GM12874 (cell line): ENCODE data around the gene NDUFA12.

Source experiments
- CTCF ChIP-seq: IDR thresholded peaks from 2 replicates; pipeline ENCODE4 v1.5.1; 2011; ENCODE audit warnings: low read depth, mild to moderate bottlenecking, control low read depth, low read length, moderate library complexity; ENCODE audit not compliant: insufficient read depth

The NDUFA12 gene

GRCh38 chr12:95014554-95014953, 11.1 kb upstream of the NDUFA12 start:
- TF ChIP-seq CTCF = no peak

- no peak for TF ChIP-seq CTCF
These were observed 2.7 kb upstream of the NDUFA12 start for GRCh38 chr12:95006206-95006605.

- TF ChIP-seq CTCF = no peak
These were observed 1.1 kb upstream of the NDUFA12 start for GRCh38 chr12:95004610-95005009.

DNA sequence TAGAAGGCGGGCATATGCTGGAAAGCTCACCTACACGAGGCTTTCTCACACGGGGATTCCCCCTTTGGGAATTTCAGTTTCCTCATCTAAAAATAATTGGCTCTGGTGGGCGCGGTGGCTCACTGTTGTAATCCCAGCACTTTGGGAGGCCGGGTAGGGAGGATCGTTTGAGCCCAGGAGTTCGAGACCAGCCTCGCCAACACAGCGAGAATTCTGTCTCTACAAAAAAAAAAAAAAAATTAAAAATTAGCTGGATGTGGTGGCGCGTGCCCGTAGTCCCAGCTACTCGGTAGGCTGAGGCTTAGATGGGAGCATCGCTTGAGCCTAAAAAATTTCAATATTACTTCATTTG, 400 bp upstream of the NDUFA12 start:
- no peak for TF ChIP-seq CTCF

GRCh38 chr12:95002754-95003153, 743 bp downstream of the NDUFA12 start:
- no peak for TF ChIP-seq CTCF

DNA sequence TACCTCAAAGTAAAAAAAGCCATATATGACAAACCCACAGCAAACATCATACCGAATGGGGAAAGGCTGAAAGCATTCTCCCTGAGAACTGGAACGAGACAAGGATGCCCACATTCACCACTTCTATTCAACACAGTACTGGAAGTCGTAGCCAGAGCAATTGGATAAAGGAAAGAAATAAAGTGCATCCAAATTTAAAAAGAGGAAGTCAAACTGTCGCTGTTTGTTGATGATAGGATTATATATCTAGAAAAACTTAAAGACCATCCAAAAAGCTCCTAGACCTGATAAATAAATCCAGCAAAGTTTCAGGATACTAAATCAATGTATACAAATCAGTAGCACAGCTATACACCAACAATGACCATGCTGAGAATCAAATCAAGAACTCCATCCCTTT, 5.2 kb downstream of the NDUFA12 start:
- no peak for TF ChIP-seq CTCF

- no peak for TF ChIP-seq CTCF
These were observed 5.8 kb downstream of the NDUFA12 start for GRCh38 chr12:94997726-94998125.

GRCh38 chr12:94997061-94997460, 6.4 kb downstream of the NDUFA12 start:
- TF ChIP-seq CTCF = no peak
